H1 (cell line): ENCODE measurements around the gene CCDC12.

Source experiments
- CEBPB ChIP-seq: IDR thresholded peaks from 2 replicates; pipeline ENCODE4 v1.6.1; 2012; ENCODE audit warnings: low read depth, low read length
- EP300 ChIP-seq, 2 experiments: IDR thresholded peaks; 1 replicate in 1 of 2; 2 replicates in 1 of 2; pipeline ENCODE4 v1.6.1; 2011 to 2012; ENCODE audit warnings: low read depth in 2 of 2, low read length in 2 of 2, mild to moderate bottlenecking in 2 of 2, borderline replicate concordance in 1 of 2, inconsistent platforms in 1 of 2, moderate library complexity in 1 of 2
- POLR2A ChIP-seq, 2 experiments: IDR thresholded peaks; 1 replicate in 1 of 2; 2 replicates in 1 of 2; pipeline ENCODE4 v1.6.1; 2011; ENCODE audit warnings: low read depth in 2 of 2, low read length in 2 of 2, mild to moderate bottlenecking in 2 of 2; ENCODE audit errors: control extremely low read depth in 1 of 2
- POLR2AphosphoS5 ChIP-seq: IDR thresholded peaks from 2 replicates; pipeline ENCODE4 v1.6.1; 2011; ENCODE audit warnings: low read depth, low read length
- TF ChIP-seq, protein P1 (sequence below), 3 experiments: IDR thresholded peaks; 1 replicate in 2 of 3; 2 replicates in 1 of 3; pipeline versions ENCODE4 v1.5.1 to v1.6.1; 2011; ENCODE audit warnings: low read length in 3 of 3, mild to moderate bottlenecking in 3 of 3, inconsistent platforms in 2 of 3, low read depth in 1 of 3, moderate library complexity in 1 of 3; ENCODE audit not compliant: insufficient read depth in 1 of 3; ENCODE audit errors: control extremely low read depth in 1 of 3
- TF ChIP-seq, protein P2 (sequence below): IDR thresholded peaks from 2 replicates; pipeline ENCODE4 v1.6.1; 2011; ENCODE audit warnings: low read depth, mild to moderate bottlenecking, low read length; ENCODE audit not compliant: insufficient read depth

DNA sequence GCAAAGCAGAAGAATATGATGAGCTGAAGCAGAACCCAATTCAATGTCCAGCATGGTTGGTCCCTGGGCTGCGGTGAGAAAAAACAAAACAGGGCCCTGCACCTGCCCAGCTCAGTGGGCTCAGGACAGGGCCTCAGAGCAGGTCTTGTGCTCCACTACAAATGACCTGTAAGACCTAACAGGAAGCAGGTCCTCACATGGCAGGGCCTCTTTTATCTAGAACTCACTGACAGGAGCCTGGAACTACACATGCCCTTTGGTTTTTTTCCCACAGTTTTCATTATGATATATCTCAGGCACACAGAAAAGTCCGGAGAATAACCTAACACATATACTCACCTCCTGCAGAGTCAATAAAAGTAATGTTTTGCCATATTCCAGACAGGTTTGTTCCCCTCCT is 38.4 kb downstream of the CCDC12 start:
- TF ChIP-seq POLR2A (IDR thresholded peaks at IDR 0.05; ENCODE audit: control extremely low read depth in 1 of 2, low read depth in 2 of 2, low read length in 2 of 2) (no peak), POLR2AphosphoS5 (no peak), CEBPB (no peak), EP300 (IDR thresholded peaks at IDR 0.05; ENCODE audit: borderline replicate concordance in 1 of 2, low read depth in 2 of 2, low read length in 2 of 2) (no peak)
- TF ChIP-seq, protein P1, sequence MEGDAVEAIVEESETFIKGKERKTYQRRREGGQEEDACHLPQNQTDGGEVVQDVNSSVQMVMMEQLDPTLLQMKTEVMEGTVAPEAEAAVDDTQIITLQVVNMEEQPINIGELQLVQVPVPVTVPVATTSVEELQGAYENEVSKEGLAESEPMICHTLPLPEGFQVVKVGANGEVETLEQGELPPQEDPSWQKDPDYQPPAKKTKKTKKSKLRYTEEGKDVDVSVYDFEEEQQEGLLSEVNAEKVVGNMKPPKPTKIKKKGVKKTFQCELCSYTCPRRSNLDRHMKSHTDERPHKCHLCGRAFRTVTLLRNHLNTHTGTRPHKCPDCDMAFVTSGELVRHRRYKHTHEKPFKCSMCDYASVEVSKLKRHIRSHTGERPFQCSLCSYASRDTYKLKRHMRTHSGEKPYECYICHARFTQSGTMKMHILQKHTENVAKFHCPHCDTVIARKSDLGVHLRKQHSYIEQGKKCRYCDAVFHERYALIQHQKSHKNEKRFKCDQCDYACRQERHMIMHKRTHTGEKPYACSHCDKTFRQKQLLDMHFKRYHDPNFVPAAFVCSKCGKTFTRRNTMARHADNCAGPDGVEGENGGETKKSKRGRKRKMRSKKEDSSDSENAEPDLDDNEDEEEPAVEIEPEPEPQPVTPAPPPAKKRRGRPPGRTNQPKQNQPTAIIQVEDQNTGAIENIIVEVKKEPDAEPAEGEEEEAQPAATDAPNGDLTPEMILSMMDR (IDR thresholded peaks at IDR 0.05; ENCODE audit: control extremely low read depth in 1 of 3, insufficient read depth in 1 of 3, low read depth in 1 of 3, low read length in 3 of 3), result no peak
- TF ChIP-seq, protein P2, sequence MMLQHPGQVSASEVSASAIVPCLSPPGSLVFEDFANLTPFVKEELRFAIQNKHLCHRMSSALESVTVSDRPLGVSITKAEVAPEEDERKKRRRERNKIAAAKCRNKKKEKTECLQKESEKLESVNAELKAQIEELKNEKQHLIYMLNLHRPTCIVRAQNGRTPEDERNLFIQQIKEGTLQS, result no peak
